Dendritic cell treated with granulocyte-macrophage colony-stimulating factor and Interleukin-4, amounts not matched to agents 40 ng/mL and 50 ng/mL, for 4 days (primary cell): ENCODE data around the gene PIGC.

ENCODE experiments used
- H3K27ac Mint-ChIP-seq: one replicate; pipeline ENCODE4 v1.8.0; 2022; ENCODE audit warnings: mild to moderate bottlenecking, mixed read lengths
- H3K27me3 Mint-ChIP-seq: one replicate; pipeline ENCODE4 v1.8.0; 2022; ENCODE audit warnings: mild to moderate bottlenecking, mixed read lengths
- H3K36me3 Mint-ChIP-seq: one replicate; pipeline ENCODE4 v1.8.0; 2022; ENCODE audit warnings: low read depth, mixed read lengths
- H3K4me1 Mint-ChIP-seq: one replicate; pipeline ENCODE4 v1.8.0; 2022; ENCODE audit warnings: low read depth, mixed read lengths
- H3K4me3 Mint-ChIP-seq: one replicate; pipeline ENCODE4 v1.8.0; 2022; ENCODE audit warnings: mild to moderate bottlenecking, moderate library complexity, mixed read lengths
- H3K9me3 Mint-ChIP-seq: one replicate; pipeline ENCODE4 v1.8.0; 2022; ENCODE audit warnings: mixed read lengths
- intact Hi-C: fragments of 100-400 bp; cut with micrococcal nuclease; formaldehyde crosslinking; loops from one replicate; pipeline ENCODE4 v1.15.0; 2022

Gene PIGC

GRCh38 chr1:172456344-172456769, 12.5 kb upstream of the PIGC start:
- intact Hi-C loops: no loop called here
- no peak overlapping the region for H3K27ac Mint-ChIP-seq
- H3K36me3 Mint-ChIP-seq: no peaks in the 10 kb centered on the region
- no peaks in the 10 kb centered on the region for H3K4me1 Mint-ChIP-seq
- no peaks in the 10 kb centered on the region for H3K9me3 Mint-ChIP-seq
- H3K27me3 Mint-ChIP-seq: no peaks in the 10 kb centered on the region
- no peak overlapping the region for H3K4me3 Mint-ChIP-seq

DNA sequence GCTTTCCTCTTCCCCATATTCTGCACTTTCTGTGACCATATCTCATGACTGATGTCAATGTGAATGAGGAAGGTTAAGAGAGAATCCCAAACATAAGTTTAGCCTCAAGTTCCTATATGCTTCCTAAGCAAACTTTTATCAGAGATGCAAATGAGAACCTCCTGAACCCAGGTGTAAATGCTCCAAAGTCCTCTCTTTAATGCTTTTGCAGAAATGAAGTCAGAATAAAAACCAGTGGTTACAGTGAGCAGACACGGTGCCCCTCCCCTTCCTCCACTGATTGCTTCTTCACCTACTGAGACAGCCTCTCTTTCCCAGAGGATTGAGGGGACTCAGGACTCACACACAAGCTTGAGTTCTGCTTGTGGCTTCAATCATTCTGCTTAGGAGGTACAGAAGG, 11.6 kb upstream of the PIGC start:
- Mint-ChIP-seq H3K36me3 (no peaks in the 10 kb centered on the region), H3K27ac (no peak overlapping the region), H3K4me3 (no peak overlapping the region), H3K27me3 (no peaks in the 10 kb centered on the region), H3K4me1 (peaks cover 3% of the 10 kb centered on the region), H3K9me3 (no peaks in the 10 kb centered on the region)
- intact Hi-C loops: no loop called here

- intact Hi-C loops: loop anchor here (5.0 kb wide), 1 partner anchor 264 kb away; no protein-coding TSS in a partner anchor
- H3K4me1 Mint-ChIP-seq: peaks cover 18% of the 10 kb centered on the region
- no peaks in the 10 kb centered on the region for H3K9me3 Mint-ChIP-seq
- no peaks in the 10 kb centered on the region for H3K36me3 Mint-ChIP-seq
- H3K4me3 Mint-ChIP-seq: no peak overlapping the region
- no peaks in the 10 kb centered on the region for H3K27me3 Mint-ChIP-seq
- H3K27ac Mint-ChIP-seq: no peak overlapping the region
Observed at GRCh38 chr1:172453607-172454006, 9.7 kb upstream of the PIGC start.

GRCh38 chr1:172453153-172453545, 9.3 kb upstream of the PIGC start:
- H3K27ac Mint-ChIP-seq: no peak overlapping the region
- no peaks in the 10 kb centered on the region for H3K27me3 Mint-ChIP-seq

DNA sequence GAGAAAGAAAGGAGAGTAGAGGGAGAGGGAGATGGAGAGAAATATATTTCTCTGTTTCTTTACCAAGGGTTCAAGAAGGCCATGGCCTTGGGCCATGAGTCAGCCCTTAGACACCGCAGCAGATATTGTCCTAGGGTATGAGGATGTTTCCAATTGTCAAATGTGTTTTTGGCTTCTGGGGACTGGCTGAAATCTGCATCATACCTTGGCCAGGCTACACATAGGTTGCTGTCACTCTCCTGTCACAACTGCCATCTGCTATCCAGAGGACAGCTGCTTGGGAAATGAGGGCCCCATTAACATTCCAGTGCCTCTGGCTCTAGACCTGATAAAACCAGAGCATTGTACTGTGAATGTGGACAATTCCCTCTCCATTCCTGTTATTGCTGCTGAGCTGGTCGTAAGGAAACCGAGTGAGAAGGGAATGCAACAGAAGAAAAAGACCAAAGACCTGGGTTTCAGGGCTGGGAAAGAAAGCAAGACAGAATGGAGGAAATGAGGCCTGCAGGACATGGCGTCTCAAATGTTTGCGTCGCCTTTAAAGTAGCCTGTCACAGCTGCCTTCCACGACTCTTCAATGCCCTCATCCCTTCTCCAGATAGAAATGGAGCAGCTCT, 8.8 kb upstream of the PIGC start:
- Mint-ChIP-seq H3K4me3 (no peak overlapping the region), H3K27me3 (no peaks in the 10 kb centered on the region), H3K27ac (no peak overlapping the region), H3K4me1 (peaks cover 22% of the 10 kb centered on the region), H3K9me3 (no peaks in the 10 kb centered on the region), H3K36me3 (no peaks in the 10 kb centered on the region)
- intact Hi-C loops: loop anchor here (5.0 kb wide), 1 partner anchor 265 kb away; no protein-coding TSS in a partner anchor

More at GRCh38 chr1:172453153-172453545, 9.3 kb upstream of the PIGC start:
- intact Hi-C loops: loop anchor here (5.0 kb wide), 1 partner anchor 264 kb away; no protein-coding TSS in a partner anchor
- no peaks in the 10 kb centered on the region for H3K9me3 Mint-ChIP-seq
- H3K4me1 Mint-ChIP-seq: peaks cover 18% of the 10 kb centered on the region
- H3K4me3 Mint-ChIP-seq: no peak overlapping the region
- H3K36me3 Mint-ChIP-seq: no peaks in the 10 kb centered on the region

DNA sequence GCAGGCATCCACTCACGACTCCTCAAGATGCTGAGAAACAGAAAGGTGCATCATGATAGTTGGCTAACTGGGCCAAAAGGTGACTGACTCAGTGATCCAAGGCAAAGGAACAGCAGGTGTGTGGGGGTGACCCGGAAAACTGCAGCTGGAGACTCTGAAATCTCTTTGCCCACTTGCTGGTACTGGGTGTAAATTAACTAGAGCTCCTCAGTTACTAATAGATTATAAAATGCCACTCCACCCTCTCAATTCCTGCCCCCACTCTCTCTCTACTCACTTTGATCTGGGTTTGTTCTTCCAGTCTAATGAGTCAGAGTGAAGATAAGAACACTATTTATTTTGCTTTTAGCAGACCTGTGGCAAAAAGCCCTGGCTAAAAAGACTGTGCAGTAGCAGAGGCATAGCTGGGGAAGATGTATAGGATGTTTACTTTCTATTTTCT, 7.2 kb upstream of the PIGC start:
- H3K4me3 Mint-ChIP-seq: no peak overlapping the region
- H3K36me3 Mint-ChIP-seq: no peaks in the 10 kb centered on the region
- H3K4me1 Mint-ChIP-seq: peaks cover 28% of the 10 kb centered on the region
- H3K27me3 Mint-ChIP-seq: no peaks in the 10 kb centered on the region
- H3K9me3 Mint-ChIP-seq: no peaks in the 10 kb centered on the region
- intact Hi-C loops: loop anchor here (5.0 kb wide), 1 partner anchor 266 kb away; no protein-coding TSS in a partner anchor
- H3K27ac Mint-ChIP-seq: no peak overlapping the region

- Mint-ChIP-seq H3K4me3 (no peak overlapping the region), H3K27ac (peak overlapping the region; percentile 32)
Observed at GRCh38 chr1:172450524-172450885, 6.6 kb upstream of the PIGC start.

GRCh38 chr1:172449585-172450523, 6.0 kb upstream of the PIGC start:
- intact Hi-C loops: loop anchor here (1.0 to 5.0 kb wide), 2 partner anchors 83 to 267 kb away; partner anchors contain the start of gene SUCO
- peak overlapping the region; percentile 32 for H3K27ac Mint-ChIP-seq
- H3K9me3 Mint-ChIP-seq: no peaks in the 10 kb centered on the region
- no peak overlapping the region for H3K4me3 Mint-ChIP-seq
- no peaks in the 10 kb centered on the region for H3K27me3 Mint-ChIP-seq
- peaks cover 28% of the 10 kb centered on the region for H3K4me1 Mint-ChIP-seq
- H3K36me3 Mint-ChIP-seq: no peaks in the 10 kb centered on the region

More at GRCh38 chr1:172450524-172450885, 6.6 kb upstream of the PIGC start:
- H3K9me3 Mint-ChIP-seq: no peaks in the 10 kb centered on the region
- H3K27me3 Mint-ChIP-seq: no peaks in the 10 kb centered on the region
- no peaks in the 10 kb centered on the region for H3K36me3 Mint-ChIP-seq
- H3K4me1 Mint-ChIP-seq: peaks cover 28% of the 10 kb centered on the region
- intact Hi-C loops: loop anchor here (1.0 to 5.0 kb wide), 2 partner anchors 83 to 267 kb away; partner anchors contain the start of gene SUCO

GRCh38 chr1:172448995-172449584, 5.2 kb upstream of the PIGC start:
- Mint-ChIP-seq H3K4me1 (peaks cover 28% of the 10 kb centered on the region), H3K27ac (peak overlapping the region; percentile 2), H3K9me3 (no peaks in the 10 kb centered on the region), H3K27me3 (no peaks in the 10 kb centered on the region), H3K4me3 (no peak overlapping the region), H3K36me3 (no peaks in the 10 kb centered on the region)
- intact Hi-C loops: no loop called here

DNA sequence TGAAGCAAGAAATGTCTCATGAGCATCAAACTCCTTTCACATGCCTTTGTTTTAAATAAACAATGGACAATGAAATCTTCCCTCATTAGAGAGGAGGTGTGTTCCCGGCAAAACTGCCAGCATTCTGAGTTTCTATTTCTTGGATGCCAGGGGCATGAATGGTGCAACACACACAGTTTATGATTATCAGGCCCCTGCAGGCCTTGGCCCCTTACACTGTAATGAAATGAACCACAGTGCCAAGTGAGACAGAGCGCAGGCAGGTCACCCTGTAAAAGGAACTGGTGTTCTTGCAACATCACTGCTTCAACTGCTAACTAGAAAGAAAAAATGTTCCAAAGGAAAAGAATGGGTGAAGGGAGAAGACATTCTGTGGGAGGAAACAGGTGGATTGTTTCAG, 3.8 kb upstream of the PIGC start:
- H3K4me1 Mint-ChIP-seq: peaks cover 34% of the 10 kb centered on the region
- no peak overlapping the region for H3K4me3 Mint-ChIP-seq
- H3K27ac Mint-ChIP-seq: no peak overlapping the region
- H3K9me3 Mint-ChIP-seq: no peaks in the 10 kb centered on the region
- H3K36me3 Mint-ChIP-seq: peaks cover 7% of the 10 kb centered on the region
- no peaks in the 10 kb centered on the region for H3K27me3 Mint-ChIP-seq
- intact Hi-C loops: no loop called here

DNA sequence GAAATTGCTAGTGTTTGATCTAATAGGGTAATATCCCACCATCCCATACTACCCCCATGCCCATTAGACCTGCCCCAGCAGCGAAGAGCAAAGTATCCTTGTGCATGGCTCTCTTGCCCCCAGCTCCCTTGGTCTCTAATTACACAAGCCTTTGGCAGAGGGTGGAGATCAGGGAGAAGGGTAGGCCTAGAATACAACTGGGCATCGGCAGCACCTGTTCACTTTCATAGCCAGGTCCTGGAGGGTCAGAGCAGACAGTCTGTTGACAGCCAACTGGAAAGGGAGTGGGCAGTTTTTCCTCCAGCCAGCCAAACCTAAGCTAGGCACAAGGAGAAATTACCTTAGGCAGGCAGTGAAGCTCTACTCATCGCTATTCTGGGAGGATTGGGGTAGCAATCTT, 2.7 kb upstream of the PIGC start:
- Mint-ChIP-seq H3K4me1 (peaks cover 45% of the 10 kb centered on the region), H3K27ac (no peak overlapping the region), H3K27me3 (no peaks in the 10 kb centered on the region), H3K4me3 (no peak overlapping the region), H3K36me3 (peaks cover 18% of the 10 kb centered on the region), H3K9me3 (no peaks in the 10 kb centered on the region)
- intact Hi-C loops: no loop called here

- peaks cover 39% of the 10 kb centered on the region for H3K4me1 Mint-ChIP-seq
- H3K27me3 Mint-ChIP-seq: no peaks in the 10 kb centered on the region
- H3K4me3 Mint-ChIP-seq: peak overlapping the region; percentile 87
- intact Hi-C loops: loop anchor here (5.0 kb wide), 1 partner anchor 1424 kb away; the partner anchor contains the start of genes GAS5 and ZBTB37
- no peaks in the 10 kb centered on the region for H3K9me3 Mint-ChIP-seq
- peak overlapping the region; percentile 95 for H3K27ac Mint-ChIP-seq
- H3K36me3 Mint-ChIP-seq: peaks cover 23% of the 10 kb centered on the region
Observed at GRCh38 chr1:172442843-172443565, 865 bp downstream of the PIGC start.

GRCh38 chr1:172442404-172442803, 1.5 kb downstream of the PIGC start:
- Mint-ChIP-seq H3K4me3 (no peak overlapping the region), H3K9me3 (no peaks in the 10 kb centered on the region), H3K27me3 (no peaks in the 10 kb centered on the region), H3K36me3 (peaks cover 23% of the 10 kb centered on the region), H3K27ac (no peak overlapping the region), H3K4me1 (peaks cover 33% of the 10 kb centered on the region)
- intact Hi-C loops: loop anchor here (5.0 kb wide), 1 partner anchor 1425 kb away; the partner anchor contains the start of genes GAS5 and ZBTB37
